Measurements from ENCODE around the gene RAC2. TPM values are rescaled to one million over a fixed set of nuclear protein-coding genes. Genes with fewer than 3 reads are reported as not detected.

The RAC2 gene
- total RNA-seq, 2 experiments from 2014 or later = 834 to 907 TPM

- Mint-ChIP-seq H3K4me1 (peaks cover 58% of the 10 kb centered on the region), H3K36me3 (peaks cover 35% of the 10 kb centered on the region), H3K4me3 (peak within 1 kb of the TSS; percentile 100), H3K9me3 (ENCODE audit: low read depth) (no peaks in the 10 kb centered on the region), H3K27ac (peak within 1 kb of the TSS; percentile 98), H3K27me3 (no peaks in the 10 kb centered on the region)
- DNase-seq = peak; percentile 90
- peak; percentile 90 for ATAC-seq
- CTCF ChIA-PET = interaction anchor here (0.9 to 3.5 kb wide), 15 partner anchors 9 to 310 kb away, joined by 3 to 26 read pairs (median 4); no protein-coding TSS in a partner anchor
These were observed 38.3 kb upstream of the RAC2 start, which contains the start of gene CYTH4 for GRCh38 chr22:37282385-37282677. Gene CYTH4 (plus strand): TSS chr22:37282508. CDS start chr22:37282570, 62 bp downstream.

GRCh38 chr22:37281646-37282384, 37.7 kb upstream of the RAC2 start:
- no peak for DNase-seq
- H3K9me3 Mint-ChIP-seq (ENCODE audit: low read depth) = no peaks in the 10 kb centered on the region
- no peaks in the 10 kb centered on the region for H3K27me3 Mint-ChIP-seq
- H3K4me1 Mint-ChIP-seq = peaks cover 55% of the 10 kb centered on the region
- H3K4me3 Mint-ChIP-seq = peak overlapping the region; percentile 100
- H3K36me3 Mint-ChIP-seq = peaks cover 30% of the 10 kb centered on the region
- peak overlapping the region; percentile 98 for H3K27ac Mint-ChIP-seq
- CTCF ChIA-PET = interaction anchor here (0.9 to 3.5 kb wide), 13 partner anchors 9 to 311 kb away, joined by 3 to 26 read pairs (median 4); no protein-coding TSS in a partner anchor
- peak; percentile 9 for ATAC-seq

GRCh38 chr22:37281195-37281594, 37.1 kb upstream of the RAC2 start:
- Mint-ChIP-seq H3K27ac (no peak overlapping the region), H3K4me1 (peaks cover 51% of the 10 kb centered on the region), H3K27me3 (no peaks in the 10 kb centered on the region), H3K4me3 (no peak overlapping the region), H3K36me3 (peaks cover 23% of the 10 kb centered on the region), H3K9me3 (ENCODE audit: low read depth) (no peaks in the 10 kb centered on the region)
- no peak for ATAC-seq
- no peak for DNase-seq
- CTCF ChIA-PET = interaction anchor here (1.3 to 3.5 kb wide), 7 partner anchors 8 to 59 kb away, joined by 3 to 26 read pairs (median 8); no protein-coding TSS in a partner anchor

GRCh38 chr22:37280718-37281117, 36.6 kb upstream of the RAC2 start:
- no peak for DNase-seq
- Mint-ChIP-seq H3K27ac (no peak overlapping the region), H3K36me3 (peaks cover 19% of the 10 kb centered on the region), H3K4me3 (no peak overlapping the region), H3K9me3 (ENCODE audit: low read depth) (no peaks in the 10 kb centered on the region), H3K4me1 (peaks cover 52% of the 10 kb centered on the region), H3K27me3 (no peaks in the 10 kb centered on the region)
- CTCF ChIA-PET = interaction anchor here (1.3 to 3.5 kb wide), 4 partner anchors 20 to 58 kb away, joined by 3 to 26 read pairs (median 4); no protein-coding TSS in a partner anchor
- no peak for ATAC-seq

GRCh38 chr22:37279331-37280181, 35.5 kb upstream of the RAC2 start:
- DNase-seq (no peak), ATAC-seq (no peak)
- Mint-ChIP-seq H3K27me3 (no peaks in the 10 kb centered on the region), H3K36me3 (peaks cover 13% of the 10 kb centered on the region), H3K4me1 (peaks cover 55% of the 10 kb centered on the region), H3K9me3 (ENCODE audit: low read depth) (no peaks in the 10 kb centered on the region), H3K27ac (no peak overlapping the region), H3K4me3 (no peak overlapping the region)
- CTCF ChIA-PET = interaction anchor here (1.0 to 3.2 kb wide), 5 partner anchors 10 to 80 kb away, joined by 3 to 14 read pairs (median 5); no protein-coding TSS in a partner anchor

- CTCF ChIA-PET = interaction anchor here (0.9 to 3.2 kb wide), 5 partner anchors 9 to 180 kb away, joined by 3 to 14 read pairs (median 5); no protein-coding TSS in a partner anchor
- Mint-ChIP-seq H3K36me3 (peaks cover 7% of the 10 kb centered on the region), H3K4me3 (no peak overlapping the region), H3K9me3 (ENCODE audit: low read depth) (no peaks in the 10 kb centered on the region), H3K4me1 (peaks cover 63% of the 10 kb centered on the region), H3K27me3 (no peaks in the 10 kb centered on the region), H3K27ac (no peak overlapping the region)
- ATAC-seq (no peak), DNase-seq (no peak)
These were observed 34.2 kb upstream of the RAC2 start for GRCh38 chr22:37278261-37278660.

- Mint-ChIP-seq H3K9me3 (ENCODE audit: low read depth) (no peaks in the 10 kb centered on the region), H3K36me3 (no peaks in the 10 kb centered on the region), H3K4me1 (peaks cover 68% of the 10 kb centered on the region), H3K27me3 (no peaks in the 10 kb centered on the region), H3K4me3 (no peak overlapping the region), H3K27ac (no peak overlapping the region)
- DNase-seq = no peak
- CTCF ChIA-PET = interaction anchor here (1.1 to 3.2 kb wide), 4 partner anchors 9 to 181 kb away, joined by 3 to 14 read pairs (median 4); no protein-coding TSS in a partner anchor
- no peak for ATAC-seq
These were observed 33.3 kb upstream of the RAC2 start for GRCh38 chr22:37277384-37277783.

- Mint-ChIP-seq H3K27ac (no peak overlapping the region), H3K27me3 (no peaks in the 10 kb centered on the region), H3K4me3 (no peak overlapping the region), H3K9me3 (ENCODE audit: low read depth) (no peaks in the 10 kb centered on the region), H3K36me3 (no peaks in the 10 kb centered on the region), H3K4me1 (peaks cover 66% of the 10 kb centered on the region)
- CTCF ChIA-PET = interaction anchor here (1.1 to 3.2 kb wide), 3 partner anchors 9 to 34 kb away, joined by 3 to 14 read pairs (median 4); no protein-coding TSS in a partner anchor
- DNase-seq (no peak), ATAC-seq (no peak)
These were observed 32.7 kb upstream of the RAC2 start for GRCh38 chr22:37276776-37277175.

- Mint-ChIP-seq H3K27ac (peak overlapping the region; percentile 52), H3K4me1 (peaks cover 59% of the 10 kb centered on the region), H3K36me3 (no peaks in the 10 kb centered on the region), H3K4me3 (no peak overlapping the region), H3K9me3 (ENCODE audit: low read depth) (no peaks in the 10 kb centered on the region), H3K27me3 (no peaks in the 10 kb centered on the region)
- CTCF ChIA-PET = interaction anchor here (1.1 kb wide), 1 partner anchor 37 kb away, joined by 4 read pairs; no protein-coding TSS in a partner anchor
- ATAC-seq (no peak), DNase-seq (peak; percentile 74)
These were observed 31.6 kb upstream of the RAC2 start for GRCh38 chr22:37275622-37276021.

- Mint-ChIP-seq H3K36me3 (no peaks in the 10 kb centered on the region), H3K27ac (no peak overlapping the region), H3K4me3 (no peak overlapping the region), H3K4me1 (peaks cover 59% of the 10 kb centered on the region), H3K9me3 (ENCODE audit: low read depth) (no peaks in the 10 kb centered on the region), H3K27me3 (no peaks in the 10 kb centered on the region)
- CTCF ChIA-PET = interaction anchor here (1.1 kb wide), 1 partner anchor 37 kb away, joined by 4 read pairs; no protein-coding TSS in a partner anchor
- DNase-seq = no peak
- ATAC-seq = no peak
These were observed 31.1 kb upstream of the RAC2 start for GRCh38 chr22:37275134-37275533.

GRCh38 chr22:37274380-37274862, 30.4 kb upstream of the RAC2 start:
- Mint-ChIP-seq H3K27ac (no peak overlapping the region), H3K9me3 (ENCODE audit: low read depth) (no peaks in the 10 kb centered on the region), H3K4me3 (no peak overlapping the region), H3K27me3 (peaks cover under 1% of the 10 kb centered on the region), H3K4me1 (peaks cover 59% of the 10 kb centered on the region), H3K36me3 (no peaks in the 10 kb centered on the region)
- ATAC-seq = no peak
- CTCF ChIA-PET = interaction anchor here (1.0 to 2.0 kb wide), 5 partner anchors 15 to 42 kb away, joined by 3 to 6 read pairs (median 3); partner anchors contain the start of gene RAC2
- DNase-seq = no peak

GRCh38 chr22:37273846-37274225, 29.8 kb upstream of the RAC2 start:
- CTCF ChIA-PET = interaction anchor here (1.0 to 4.8 kb wide), 10 partner anchors 8 to 42 kb away, joined by 3 to 27 read pairs (median 3); partner anchors contain the start of genes CYTH4 and RAC2

More at GRCh38 chr22:37273846-37274225, 29.8 kb upstream of the RAC2 start:
- ATAC-seq = peak; percentile 41
- no peaks in the 10 kb centered on the region for H3K36me3 Mint-ChIP-seq
- no peak overlapping the region for H3K4me3 Mint-ChIP-seq
- no peaks in the 10 kb centered on the region for H3K9me3 Mint-ChIP-seq (ENCODE audit: low read depth)
- peaks cover 57% of the 10 kb centered on the region for H3K4me1 Mint-ChIP-seq
- no peak for DNase-seq
- H3K27me3 Mint-ChIP-seq = peaks cover 2% of the 10 kb centered on the region
- H3K27ac Mint-ChIP-seq = peak overlapping the region; percentile 75

Measured in activated CD8-positive, alpha-beta memory T cell treated with anti-CD3 and anti-CD28 coated beads, Interleukin-2, amount 10 ng/mL, durations not matched to agents 7 days and 5 days (primary cell).